ENCODE results near the gene ARHGEF39.
"Not testable (repeated sequence)": the region's sequence is repeated elsewhere in the genome, so short reads cannot be mapped to it uniquely, and the experiment has no call there.

ARHGEF39 gene

DNA sequence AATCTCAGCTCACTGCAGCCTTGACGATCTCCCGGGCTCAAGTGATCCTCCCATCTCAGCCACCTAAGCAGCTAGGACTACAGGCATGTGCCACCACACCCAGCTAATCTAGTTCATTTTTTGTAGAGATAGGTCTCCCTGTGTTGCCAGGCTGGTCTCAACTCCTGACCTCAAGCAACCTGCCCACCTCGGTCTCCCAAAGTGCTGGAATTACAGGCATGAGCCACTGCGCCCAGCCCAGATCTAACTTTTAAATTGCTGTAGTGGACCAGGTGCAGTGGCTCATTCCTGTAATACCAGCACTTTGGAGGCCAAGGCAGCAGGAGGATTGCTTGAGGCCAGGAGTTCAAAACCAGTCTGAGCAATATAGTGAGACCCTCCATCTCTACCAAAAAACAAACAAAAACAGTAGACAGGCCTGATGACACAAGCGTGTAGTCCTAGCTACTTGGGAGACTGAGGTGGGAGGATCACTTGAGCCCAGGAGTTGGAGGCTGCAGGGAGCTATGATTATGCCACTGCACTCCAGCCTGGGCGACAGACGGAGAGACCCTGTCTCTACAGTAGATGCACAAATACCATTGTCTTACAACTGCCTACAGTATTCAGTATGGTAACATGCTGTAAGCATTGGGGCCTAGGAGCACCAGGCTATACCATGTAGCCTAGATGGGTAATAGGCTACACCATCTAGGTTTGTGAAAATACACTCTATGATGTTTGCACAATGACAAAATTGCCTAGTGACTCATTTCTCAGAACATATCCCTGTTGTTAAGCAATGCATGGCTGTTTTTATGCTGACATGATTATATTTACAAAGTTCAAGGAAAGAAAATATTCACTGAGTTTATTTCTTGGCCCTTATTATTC lies 12.8 kb downstream of the ARHGEF39 start:
- DNase-seq (ENCODE audit: low read depth in 2 of 2) = no peak

DNA sequence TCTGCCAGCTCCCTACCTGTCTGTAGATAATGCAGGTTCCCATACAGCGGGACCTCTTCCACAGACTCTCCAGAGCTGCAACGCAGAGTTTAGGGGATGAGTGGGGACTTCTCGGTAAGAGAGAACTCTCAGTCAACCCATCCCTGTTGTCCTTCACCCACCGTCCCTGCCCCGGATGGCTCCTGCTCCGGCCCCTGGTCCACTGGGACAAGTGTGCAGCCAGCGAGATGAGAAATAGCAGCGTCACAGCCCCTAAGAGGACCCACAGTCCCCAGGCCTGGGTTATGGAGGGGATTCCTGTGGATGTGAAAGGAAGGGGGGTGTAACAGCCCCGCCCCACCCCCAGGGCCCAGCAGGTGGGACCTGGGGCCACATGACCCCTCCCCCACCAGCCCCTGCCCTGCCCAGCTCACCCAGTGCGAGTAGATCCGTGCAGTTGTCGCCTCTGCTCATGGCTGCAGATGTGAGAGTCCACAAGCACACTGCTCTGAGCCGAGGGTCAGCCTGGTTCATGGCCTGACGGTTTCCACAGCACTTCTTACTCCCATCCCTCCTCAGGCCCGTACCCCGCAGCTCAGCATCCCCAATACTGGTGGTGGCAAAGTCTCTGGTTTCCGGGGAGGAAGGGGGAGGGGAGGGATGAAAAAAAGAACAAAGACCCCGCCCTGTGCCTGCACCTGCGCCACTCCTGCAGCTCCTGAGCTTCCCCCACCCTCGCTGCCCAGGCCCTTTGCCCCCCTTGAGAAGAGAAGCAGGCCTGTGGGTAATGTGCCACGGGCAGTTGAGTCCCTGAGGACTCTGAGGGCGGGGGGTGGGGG lies 14.4 kb downstream of the ARHGEF39 start, which contains the start of gene SIT1:
TSS of gene SIT1 (minus strand) at position 591 of the 818 bp plus-strand sequence. CDS start at position 513, 78 bp downstream.
- DNase-seq (ENCODE audit: low read depth in 2 of 2) = no peak

DNA sequence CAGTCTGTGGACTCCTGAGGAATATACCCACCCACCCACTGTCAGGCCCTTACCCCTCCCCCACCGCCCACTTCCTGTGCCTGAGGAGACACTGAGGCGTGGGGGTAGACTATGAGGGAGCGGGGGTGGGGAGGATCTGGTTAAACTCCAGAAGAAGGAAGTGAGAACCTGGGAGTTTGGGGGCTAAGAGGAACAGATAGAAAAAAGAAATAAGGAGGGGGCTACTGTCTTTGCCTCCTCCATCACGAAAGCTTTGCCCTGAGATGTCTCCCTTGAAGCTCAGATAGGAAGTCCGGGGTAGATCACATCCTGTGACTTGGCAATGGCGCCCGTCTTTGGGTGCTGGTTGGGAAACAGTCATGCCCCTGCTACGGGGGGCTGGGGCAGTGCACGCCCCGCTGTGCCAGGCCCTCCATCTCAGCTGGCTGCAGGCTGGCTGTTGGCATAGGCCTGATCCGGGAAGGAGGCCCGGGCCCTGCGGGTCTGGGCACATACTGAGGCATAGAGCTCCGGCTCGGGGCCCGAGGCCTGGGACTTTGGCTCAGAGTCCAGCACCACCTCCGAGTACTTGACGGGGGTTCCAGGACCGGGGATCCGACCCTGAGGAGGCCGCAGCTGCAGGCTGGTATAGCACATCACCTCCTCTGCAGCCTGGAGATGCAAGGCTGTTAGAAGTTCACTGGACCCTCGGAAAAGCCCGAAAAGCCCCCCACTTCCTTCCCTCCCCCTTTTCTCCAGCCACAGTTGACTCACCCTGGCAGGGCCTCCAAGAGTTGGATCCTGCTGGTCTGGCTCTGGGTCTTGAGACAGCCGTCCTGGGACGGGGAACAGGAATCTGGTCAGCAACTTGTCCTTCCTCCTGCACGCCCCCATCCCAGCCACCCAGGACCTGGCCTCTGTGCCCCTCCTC lies 15.3 kb downstream of the ARHGEF39 start:
- DNase-seq (ENCODE audit: low read depth in 2 of 2) = no peak

DNA sequence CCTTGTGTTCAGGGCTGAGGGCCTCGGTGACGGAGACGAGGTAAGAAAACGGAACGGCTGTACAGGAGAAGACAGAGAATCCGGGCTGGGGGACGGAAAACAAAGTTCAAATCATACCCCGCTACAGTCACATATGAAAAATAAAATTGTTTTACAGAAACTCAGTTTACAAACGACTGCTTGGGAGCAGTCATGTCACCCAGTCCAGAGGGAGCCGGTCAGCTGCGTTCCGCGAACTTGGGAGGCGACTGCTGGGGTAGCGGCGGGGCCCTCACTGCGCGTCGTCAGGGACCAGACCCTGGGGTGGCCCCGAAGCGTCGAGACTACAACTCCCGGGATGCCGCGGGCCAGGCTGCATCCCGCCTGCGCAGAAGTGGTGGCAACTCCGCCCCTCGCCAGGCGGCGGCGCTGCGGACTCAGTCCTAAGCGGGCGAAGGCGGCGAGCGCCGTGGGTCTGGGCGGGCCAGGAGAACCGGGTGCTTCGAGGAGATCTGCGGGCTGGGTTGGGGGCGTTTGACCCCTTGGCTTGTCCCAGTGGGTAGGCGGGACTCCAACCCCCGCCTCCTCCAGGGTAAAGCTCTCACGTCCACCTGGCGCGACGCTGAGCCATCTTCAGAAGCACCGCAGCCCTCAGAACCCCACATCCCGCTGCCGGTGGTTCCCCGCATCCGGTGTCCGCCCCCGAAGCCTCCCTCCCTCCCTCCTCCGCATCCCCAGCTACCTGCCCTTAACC lies 18.3 kb downstream of the ARHGEF39 start:
- DNase-seq (ENCODE audit: low read depth in 2 of 2) = peak; percentile 64 to 66

DNA sequence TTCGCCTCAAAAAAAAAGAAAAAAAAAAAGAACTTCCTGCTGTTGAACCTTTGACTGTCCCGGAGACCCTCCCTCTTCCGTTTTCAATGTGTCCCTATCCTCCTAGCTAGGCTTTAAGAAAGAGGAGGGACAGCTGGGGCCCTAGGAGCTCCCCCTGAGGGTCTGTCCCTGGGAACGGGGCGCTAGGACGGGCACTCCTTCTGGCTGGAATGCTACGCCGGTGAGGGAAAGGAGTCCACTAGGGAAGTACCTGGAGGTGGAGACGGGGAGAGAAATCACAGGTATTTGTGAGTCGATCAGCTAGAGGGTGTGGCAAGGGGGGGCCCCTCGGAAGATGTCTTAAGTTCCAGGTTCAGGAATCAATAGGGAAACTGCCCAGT lies 18.9 kb downstream of the ARHGEF39 start:
- DNase-seq (ENCODE audit: low read depth in 2 of 2) = no peak

DNA sequence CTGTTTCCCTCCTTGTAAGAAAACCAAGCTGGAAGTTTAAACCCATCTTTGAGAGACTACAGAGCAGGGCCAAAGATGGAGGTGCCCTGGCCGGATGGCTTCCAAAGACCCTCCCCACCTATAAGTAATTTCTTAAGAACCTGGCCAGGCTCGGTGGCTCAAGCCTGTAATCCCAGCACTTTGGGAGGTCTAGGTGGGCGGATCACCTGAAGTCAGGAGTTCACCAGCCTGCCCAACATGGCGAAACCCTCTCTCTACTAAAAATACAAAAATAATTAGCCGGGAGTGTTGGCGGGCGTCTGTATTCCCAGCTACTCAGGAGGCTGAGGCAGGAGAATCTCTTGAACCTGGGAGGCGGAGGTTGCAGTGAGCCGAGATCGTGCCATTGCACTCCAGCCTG lies 19.3 kb downstream of the ARHGEF39 start:
- DNase-seq (ENCODE audit: low read depth in 2 of 2) = not testable (repeated sequence)

DNA sequence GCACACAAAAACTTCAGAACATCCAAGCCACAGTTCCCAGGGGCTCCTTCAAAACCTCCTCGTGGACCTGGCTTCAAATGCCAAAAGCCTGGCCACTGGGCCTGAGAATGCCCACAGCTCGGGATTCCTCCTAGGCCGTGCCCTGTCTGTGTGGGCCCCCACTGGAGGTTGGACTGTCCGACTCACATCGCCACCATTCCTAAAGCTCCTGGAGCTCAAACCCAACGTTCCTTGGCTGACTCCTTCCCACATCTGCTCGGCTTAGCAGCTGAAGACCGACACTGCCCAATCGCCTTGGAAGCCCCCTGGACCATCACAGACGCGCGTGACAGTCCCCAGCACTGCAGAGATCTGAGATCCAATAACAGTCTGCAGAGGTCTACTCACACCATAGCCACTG lies 21.9 kb downstream of the ARHGEF39 start:
- DNase-seq (ENCODE audit: low read depth in 2 of 2) = no peak

DNA sequence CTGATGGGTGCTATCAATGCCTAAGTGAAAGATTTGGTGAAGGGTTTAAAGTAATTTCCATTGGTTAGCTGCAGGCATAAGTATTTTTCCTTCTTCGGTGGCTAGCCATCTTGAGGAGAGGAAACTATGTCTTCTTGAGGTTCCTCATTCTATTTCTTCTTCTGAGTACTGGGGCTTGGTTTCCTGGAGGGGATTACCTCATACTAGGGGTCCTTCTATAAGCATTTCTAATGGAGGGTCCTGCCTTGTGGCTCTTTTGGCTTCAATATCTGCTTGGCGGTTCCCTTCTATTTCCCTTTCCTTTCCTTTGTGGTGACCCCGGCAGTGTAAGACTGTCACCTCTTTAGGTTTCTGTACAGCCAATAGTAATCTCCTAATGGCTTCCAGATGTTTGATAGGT lies 23.5 kb downstream of the ARHGEF39 start:
- DNase-seq (ENCODE audit: low read depth in 2 of 2) = not testable (repeated sequence)

DNA sequence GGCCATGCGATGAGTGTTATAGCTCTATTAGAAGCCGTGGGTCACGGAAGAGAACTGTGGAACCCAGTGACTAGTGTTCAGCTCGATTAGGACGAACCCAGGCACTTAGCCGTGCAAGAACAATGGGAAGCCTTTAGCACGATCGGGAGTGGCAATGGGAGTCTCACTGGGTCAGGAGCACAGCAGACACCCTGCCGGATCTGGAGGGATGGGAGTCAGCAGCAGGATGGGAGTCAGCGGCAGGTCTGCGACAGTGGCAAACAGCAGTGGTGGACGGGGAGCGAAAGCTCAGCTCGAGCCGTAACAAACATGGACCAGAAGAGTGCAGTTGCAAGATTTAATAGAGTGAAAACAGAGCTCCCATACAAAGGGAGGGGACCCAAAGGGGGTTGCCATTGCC lies 24.6 kb downstream of the ARHGEF39 start:
- not testable (repeated sequence) for DNase-seq (ENCODE audit: low read depth in 2 of 2)

DNA sequence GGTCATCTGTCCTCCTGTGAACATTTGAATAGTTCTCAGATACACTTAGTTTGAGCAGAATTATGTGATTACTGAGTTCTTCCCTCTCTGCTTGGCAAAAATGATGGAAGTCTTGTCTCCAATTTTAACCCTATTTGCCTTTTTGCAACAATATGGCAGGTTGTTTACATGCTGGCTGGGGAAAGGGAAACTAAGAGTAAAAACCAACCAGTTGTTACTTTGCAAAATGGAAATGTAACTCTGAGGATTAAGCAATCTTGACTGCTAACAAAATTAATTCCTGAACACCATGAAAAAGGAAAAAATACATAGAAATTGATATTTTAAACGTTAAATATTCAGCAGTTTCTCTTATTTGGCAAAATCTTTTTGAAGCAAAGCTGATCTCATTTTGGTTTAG lies 25.4 kb downstream of the ARHGEF39 start:
- DNase-seq (ENCODE audit: low read depth in 2 of 2) = no peak

DNA sequence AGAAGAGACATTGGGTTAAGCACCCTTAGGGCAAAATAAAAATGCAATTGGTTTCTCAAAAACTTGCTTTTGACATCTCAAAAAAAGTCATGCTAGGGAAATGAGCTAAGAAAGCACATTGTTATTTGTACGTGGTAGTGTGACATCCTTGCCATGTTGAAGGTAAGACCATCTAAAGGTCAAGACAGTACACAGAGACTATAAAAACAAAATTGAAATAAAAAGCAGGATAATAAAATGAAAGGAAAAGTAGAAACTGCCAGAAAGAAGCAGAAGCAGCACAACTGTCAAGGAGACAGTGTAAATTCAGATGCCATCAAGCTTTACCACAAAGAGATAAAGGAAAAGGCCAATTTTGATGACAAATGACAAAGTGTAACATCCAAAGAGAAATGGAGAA lies 25.8 kb downstream of the ARHGEF39 start:
- not testable (repeated sequence) for DNase-seq (ENCODE audit: low read depth in 2 of 2)

DNA sequence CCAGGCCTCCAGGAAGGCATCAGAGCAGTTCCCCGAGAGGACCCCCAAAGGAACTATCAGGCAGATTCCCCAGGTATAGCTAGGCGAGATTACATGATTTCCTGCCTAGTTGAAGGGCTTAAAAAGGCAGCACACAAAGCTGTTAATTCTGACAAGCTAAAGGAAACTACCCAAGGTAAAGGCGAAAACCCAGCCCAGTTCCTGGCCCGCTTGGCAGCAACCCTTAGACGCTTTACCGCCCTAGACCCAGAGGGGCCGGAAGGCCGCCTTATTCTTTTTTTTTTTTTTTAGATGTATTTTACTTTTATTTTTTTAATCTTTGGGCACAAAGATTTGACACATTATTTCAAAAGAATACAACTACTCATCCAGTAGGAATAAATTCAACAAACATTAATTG lies 26.2 kb downstream of the ARHGEF39 start:
- not testable (repeated sequence) for DNase-seq (ENCODE audit: low read depth in 2 of 2)

DNA sequence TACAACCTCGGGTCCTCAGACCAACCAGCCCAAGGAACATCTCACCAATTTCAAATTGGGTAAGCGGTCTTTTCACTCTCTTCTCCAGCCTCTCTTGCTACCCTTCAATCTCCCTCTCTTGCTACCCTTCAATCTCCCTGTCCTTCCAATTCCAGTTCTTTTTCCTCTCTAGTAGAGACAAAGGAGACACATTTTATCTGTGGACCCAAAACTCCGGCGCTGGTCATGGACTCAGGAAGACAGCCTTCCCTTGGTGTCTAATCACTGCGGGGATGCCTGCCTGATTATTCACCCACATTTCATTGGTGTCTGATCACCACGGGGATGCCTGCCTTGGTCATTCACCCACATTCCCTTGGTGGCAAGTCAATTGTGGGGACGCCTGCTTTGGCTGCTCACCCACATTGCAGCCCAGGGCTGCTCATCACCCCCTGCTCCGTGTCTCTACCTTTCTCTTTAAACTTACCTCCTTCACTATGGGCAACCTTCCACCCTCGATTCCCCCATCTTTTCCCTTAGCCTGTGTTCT lies 27.5 kb downstream of the ARHGEF39 start:
- DNase-seq (ENCODE audit: low read depth in 2 of 2) = not testable (repeated sequence)

DNA sequence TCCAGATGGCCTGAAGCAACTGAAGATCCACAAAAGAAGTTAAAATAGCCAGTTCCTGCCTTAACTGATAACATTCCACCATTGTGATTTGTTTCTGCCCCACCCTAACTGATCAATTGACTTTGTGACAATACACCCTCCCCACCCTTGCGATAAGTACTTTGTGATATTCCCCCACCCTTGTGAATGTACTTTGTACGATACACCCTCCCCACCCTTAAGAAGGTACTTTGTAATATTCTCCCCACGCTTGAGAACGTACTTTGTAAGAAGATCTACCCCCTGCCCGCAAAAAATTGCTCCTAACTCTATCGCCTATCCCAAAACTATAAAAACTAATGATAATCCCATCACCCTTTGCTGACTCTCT lies 28.1 kb downstream of the ARHGEF39 start:
- not testable (repeated sequence) for DNase-seq (ENCODE audit: low read depth in 2 of 2)

DNA sequence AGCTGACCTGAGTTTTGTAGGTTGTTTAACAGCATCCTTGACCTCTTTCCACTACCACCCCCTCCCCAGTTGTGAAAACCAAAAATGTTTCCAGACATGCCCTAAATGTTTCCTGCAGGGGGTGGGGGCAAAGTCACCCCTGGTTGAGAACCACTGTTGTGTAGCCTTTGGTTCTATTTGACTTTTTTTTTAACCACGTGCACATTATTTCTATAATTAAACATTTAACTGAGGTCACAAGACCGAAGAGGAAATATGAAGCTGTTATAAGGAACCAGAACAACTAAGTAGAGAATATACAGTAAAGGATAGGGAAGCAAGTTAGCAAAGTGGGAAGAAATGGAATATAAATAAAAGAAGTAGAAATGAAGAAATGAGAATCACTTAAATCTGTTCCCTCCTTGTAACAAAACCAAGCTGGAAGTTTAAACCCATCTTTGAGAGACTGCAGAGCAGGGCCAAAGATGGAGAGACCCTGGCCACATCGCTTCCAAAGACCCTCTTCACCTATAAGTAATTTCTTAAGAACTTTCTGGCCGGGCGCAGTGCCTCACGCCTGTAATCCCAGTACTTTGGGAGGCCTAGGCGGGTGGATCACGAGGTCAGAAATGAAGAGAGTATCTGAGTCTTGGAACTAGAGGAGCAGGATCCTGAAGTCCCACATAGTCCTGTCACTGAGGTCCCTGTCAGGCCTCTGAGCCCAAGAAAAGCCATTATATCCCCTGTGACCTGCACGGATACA lies 28.7 kb downstream of the ARHGEF39 start:
- no peak for DNase-seq (ENCODE audit: low read depth in 2 of 2)

DNA sequence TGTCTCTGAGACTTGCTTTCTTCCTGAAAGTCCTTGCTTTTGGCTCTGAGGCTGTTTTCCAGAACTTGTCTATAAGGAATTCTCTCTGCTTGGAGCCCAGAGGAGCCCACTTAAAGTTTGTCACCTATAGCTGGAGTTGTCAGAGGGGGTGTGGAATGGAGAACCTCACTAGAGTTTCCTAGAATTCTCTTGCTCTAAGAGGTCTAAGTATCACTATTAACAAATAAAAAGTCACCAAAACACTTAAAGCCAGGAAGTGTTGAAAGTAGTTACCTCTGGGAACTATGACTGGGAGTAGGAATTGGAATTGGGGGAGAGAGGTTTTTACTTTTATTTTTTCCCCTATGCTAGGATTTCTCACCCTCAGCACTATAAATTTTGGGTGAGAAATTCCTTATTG lies 29.3 kb downstream of the ARHGEF39 start:
- DNase-seq (ENCODE audit: low read depth in 2 of 2) = no peak

DNA sequence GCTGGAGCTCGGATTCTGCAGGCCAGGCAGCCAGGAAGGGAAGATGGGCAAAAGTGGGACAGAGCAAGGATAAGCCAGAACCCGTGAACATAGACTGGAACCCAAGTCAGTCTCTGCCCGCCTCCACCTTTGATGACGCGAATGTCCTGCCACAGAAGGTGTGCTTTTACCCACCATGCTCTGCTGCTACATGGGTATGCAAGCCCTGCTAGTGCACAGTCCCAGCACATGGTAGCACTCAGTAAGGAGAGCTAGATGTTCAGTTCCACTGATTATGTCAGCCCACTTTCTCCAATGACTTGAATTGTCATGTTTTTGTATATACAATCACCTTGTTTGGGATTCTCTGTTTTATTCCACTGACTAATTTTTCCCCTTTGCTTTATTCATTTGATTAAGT lies 35.4 kb downstream of the ARHGEF39 start:
- DNase-seq (ENCODE audit: low read depth in 2 of 2) = no peak

DNA sequence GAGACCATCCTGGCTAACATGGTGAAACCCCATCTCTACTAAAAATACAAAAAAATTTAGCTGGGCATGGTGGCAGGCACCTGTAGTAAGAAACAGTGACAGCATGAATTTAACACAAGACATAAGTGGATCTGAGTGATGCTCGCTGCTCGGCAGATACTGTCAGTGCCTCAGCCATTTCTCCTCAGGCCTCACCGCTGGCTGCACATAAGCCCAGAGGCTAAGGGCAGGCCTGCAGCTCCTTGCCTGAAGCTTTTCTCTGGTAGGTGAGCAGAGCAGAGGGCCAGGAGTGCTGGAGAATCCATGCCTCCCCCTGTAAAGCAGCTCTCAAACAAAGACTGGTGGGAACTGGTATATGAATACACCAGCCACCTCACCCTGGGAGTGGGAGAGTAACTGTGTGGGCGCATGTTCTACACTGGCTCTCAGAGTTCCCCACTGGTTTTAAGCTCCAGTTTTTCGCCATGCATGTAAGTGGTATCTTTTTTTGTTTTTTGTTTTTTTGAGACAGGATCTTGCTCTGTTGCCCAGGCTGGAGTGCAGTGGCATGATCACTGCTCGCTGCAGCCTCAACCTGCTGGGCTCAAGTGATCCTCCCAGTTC lies 36.5 kb downstream of the ARHGEF39 start:
- DNase-seq (ENCODE audit: low read depth in 2 of 2) = no peak

DNA sequence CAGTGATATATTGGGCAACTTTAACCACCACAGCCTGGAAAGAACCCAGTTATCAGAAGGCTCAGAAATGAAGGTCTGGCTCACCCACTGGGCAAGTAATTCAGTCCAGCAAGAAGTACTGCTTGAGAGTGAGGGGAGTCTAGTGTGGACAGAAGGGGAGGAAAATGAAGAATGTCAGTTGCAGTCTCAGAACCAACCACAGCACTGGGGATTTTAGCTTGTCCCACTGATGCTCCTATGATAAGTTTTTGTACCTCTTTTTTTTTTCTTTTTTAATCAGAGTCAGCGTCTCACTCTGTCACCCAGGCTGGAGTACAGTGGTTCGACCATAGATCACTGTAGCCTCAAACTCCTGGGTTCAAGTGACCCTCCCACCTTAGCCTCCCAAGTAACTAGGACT lies 37.4 kb downstream of the ARHGEF39 start:
- no peak for DNase-seq (ENCODE audit: low read depth in 2 of 2)

DNA sequence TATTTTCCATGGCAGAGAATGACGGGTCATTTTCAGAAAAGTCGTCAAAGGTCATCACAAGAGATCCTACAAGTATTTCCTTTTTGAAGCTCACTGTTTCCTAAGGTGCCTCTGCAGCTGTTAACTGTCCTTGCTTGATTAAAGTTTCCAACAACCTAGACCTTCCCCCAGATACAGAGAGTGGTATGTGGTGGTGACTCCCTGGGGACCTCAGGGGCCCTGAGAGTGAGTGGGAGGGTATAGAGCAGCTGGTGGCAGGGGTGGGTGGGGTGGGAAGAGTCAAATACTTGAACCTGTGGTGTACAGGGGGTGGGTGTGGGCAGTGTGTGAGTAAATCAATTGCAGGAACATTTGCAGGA lies 45.2 kb downstream of the ARHGEF39 start:
- no peak for DNase-seq (ENCODE audit: low read depth in 2 of 2)

Measured in fibroblast of skin of left quadriceps (primary cell).